Islet of Langerhans (tissue), 1 donor: ENCODE data around the gene ZNF17.

Experiments
- FAIRE-seq: peaks from one replicate; lab custom pipeline; 2011; peaks lifted over from hg19 to GRCh38; lab: Jason Lieb, UNC

The ZNF17 gene

DNA sequence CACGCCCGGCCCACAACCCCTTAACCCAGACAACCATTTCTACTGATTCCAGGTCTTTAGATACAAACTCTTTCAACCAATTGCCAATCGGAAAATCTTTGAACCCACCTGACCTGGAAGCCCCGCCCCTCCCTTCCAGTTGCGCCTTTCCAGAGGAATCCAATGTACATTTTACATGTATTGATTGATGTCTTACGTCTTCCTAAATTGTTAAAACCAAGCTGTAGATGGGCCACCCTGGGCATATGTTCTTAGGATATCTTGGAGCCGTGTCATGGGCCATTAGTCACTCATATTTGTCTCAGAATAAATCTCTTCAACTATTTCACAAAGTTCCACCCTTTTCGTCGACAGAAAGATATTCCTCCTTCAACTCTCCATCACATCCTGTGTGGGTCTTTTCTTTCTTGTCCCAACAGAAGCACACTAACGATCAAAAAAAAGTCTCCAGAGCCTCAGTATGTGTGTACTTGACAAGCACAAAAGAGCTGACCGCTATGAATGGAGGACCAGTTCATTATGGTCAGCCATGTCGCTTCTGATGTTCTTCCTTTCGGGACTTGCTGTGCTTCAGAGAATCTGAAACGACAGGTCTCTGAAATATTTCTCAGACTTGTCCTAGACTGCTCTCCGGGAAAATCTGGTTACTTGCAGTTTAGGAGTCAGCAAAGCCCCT lies 23.6 kb downstream of the ZNF17 start:
- FAIRE-seq: no peak

DNA sequence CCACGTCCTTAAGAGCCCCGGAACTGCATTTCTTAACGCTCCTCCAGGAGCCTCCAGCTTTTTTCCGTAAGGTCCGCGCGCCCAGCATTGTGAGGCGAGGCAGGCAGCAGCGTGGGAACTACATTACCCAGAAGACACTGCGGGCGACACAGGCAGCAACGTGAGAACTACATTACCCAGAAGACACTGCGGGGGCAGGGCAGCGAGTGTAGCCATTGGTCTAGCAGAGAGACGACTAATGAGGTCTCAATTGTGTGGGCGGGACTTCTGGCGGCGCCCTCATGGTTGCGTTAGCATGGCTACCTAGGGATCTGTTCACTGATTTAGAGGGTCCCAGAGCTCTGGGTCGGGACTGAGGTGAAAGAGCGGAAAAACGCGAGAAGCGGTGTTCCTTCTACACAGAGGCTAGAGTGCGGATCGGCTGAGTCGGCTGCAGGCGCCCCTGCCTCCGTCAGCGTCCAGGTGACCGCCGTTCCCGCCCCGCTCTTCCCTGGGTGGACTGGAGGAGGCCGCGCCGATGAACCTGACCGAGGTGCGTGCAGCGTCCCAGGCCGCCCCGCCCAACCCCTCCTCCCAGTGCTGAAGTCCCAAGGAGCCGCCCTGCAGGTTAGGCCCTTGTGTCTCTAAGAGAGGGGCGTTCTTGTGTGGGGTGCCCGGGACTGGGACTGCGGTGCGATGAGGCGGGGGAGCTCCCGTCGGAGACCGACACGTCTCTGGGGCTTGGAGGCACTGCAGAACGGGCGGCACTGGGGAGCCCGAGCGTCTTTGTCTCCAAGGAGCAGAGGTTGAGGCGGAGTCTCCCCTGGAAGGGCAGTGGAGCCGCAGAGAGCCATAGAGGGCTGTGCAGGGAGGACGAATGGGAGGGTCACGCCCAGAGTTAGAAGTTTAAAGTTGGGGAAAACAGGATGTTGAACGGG lies 24.4 kb downstream of the ZNF17 start, which contains the start of gene ZNF749:
Gene ZNF749 (plus strand): TSS at position 264 of the 917 bp plus-strand sequence. CDS start 254 bp downstream, at position 518.
- peak; percentile 95 for FAIRE-seq

DNA sequence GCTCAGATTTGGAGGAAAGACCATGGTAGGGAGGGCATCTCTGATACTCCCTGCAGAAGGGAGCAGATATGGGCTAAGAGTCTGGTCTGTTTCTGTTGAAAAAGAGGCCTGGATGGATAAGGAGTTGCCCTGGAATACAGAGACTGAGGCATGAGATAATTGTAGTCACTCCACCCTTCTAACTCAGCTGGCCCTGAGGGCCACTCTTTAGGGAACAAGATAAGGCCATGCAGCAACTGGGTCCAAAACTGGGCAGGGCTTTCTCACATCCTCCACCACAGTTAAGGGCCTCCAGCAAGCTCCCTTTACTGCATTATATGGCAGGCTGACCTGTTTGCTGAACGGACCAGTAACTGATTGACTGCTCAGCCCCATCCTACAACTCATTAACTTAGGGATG lies 25.5 kb downstream of the ZNF17 start:
- FAIRE-seq: no peak

DNA sequence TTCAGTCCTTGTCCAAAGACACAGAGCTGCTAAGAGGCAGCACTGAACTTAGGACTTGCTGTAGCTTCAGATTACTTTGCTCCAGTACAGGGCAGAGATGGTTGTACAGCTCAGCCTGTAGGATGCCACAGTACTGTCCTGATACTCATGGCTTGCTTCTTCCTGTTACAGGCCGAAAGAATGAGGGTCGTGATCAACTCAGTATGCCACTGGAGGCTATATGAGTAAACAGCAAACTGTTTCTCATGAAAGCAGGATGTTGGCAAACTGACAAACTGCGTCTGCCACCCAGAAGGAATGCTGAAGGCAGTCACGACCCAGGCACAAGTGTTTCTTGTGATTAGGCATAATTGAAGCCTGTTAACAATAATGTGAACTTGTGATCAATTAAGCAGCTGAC lies 27.0 kb downstream of the ZNF17 start:
- FAIRE-seq: no peak

DNA sequence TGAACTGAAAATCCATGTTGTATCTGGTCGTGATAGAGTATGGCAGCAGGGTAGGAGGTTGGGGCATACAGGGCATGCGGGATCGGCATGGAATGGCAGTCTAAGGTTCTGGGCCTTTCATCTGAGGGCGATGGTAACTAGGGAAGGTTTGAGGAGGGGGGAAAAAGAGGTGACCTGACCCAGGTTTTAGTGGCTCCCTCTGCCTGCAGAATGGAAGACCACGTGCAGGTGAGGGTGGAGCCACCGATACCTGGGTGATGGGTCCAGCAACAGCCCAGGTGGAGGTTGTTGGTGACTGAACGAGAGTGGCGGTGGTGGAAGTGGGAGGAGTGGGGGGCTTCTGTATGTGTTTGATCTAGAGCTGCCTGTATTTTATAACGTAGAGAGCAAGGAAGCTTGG lies 28.0 kb downstream of the ZNF17 start:
- no peak for FAIRE-seq

DNA sequence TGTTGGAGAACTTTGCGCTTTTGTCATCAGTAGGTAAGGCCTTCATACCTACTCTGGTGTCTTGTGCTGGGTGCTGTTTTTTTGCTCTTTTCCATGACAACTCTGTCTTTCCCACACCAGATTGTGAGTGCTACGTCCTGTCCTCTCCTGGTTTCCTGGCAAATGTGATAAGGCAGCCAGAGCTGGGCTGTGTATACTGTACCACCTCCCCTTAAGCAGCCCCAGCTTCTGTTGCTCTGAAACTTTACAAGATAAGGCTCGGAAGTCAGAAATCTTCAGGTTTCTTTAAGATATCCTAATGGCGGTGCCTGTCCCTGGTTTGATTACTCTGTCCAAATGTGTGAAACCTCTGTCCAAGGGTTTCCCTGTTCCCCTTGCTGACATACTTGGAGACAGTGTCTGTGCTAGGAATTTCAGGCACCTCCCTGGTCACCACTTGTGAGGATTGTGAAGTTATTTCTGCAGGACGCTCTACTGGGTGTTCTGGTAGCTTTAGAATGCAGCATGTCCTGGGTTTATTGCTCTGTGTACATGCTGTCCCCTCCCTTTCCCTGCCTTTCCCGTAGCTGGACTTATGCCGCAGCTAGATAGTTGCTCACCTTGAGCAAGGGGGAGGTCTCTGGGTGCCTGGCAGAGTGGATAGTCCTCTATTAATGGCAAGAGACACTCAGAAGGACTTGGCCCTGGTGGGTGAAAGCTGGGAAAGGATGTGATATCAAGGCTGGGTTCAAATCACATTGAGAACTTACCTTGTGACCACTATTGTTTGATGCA lies 31.2 kb downstream of the ZNF17 start:
- FAIRE-seq: no peak

DNA sequence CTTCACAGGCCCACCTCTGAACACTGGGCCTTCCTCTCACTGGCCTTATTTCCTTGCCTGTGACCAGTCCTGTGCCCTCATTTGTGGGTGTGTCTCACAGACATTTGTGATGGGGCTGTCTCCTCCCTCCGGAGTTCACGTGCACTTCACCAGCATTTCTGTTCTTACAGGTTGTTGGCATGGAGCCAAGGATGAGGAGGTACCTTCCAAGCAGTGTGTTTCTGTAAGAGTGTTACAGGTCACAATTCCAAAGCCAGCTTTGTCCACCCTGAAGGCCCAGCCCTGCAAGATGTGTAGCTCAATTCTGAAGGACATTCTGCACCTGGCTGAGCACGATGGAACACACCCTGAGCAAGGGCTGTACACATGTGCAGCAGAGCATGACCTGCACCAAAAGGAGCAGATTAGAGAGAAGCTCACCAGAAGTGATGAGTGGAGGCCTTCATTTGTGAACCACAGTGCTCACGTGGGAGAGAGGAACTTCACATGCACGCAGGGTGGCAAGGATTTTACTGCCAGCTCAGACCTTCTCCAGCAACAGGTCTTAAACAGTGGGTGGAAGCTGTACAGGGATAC lies 32.2 kb downstream of the ZNF17 start:
- FAIRE-seq: no peak

DNA sequence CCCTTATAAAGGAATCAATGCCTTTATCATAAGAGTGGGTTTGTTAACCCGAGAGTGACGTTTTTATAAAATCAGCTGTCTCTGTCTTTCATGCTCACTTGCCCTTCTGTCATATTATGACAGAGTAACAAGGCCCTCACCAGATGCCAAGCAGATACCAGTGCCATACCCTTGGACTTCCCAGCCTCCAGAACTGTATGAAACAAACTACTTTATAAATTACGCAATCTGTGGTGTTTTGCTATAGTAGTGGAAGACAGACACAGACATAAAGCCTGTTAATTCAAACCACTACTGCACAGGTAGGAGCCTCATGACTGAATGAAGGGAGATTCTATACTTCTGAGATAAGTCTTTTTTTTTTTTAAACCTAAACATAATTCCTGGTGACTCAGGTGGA lies 41.3 kb downstream of the ZNF17 start:
- no peak for FAIRE-seq

DNA sequence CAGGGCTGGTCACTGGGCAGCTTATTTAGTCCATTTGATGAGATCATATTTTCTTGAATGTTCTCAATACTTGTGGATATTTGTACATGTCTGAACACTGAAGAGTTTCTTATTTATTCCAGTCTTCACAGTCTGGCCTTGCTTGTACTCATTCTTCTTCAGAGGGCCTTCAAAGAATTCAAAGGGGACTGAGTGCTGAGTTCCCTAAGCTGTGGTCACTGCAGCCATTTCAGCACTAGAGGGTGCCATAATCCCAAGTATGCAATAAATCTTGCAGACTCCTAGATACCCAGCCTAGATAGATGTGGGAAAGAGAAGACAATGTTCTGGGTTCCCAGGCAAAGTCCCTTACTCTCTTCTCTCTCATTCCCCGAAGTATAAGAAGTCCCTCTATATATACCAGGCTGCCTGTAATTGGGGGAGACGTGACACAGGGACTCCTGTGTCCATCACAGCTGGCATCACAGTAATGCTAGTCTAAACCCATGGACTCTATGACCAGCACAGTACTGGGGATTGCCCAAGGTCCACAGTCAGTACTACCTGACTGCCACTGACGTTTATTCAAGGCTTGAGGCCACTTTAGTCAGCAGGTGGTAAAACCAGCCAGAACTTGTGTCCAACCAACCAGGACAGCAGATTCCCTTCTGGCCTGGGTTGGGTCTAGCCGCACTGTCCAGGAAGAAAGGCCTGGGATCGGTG lies 54.9 kb downstream of the ZNF17 start:
- no peak for FAIRE-seq

DNA sequence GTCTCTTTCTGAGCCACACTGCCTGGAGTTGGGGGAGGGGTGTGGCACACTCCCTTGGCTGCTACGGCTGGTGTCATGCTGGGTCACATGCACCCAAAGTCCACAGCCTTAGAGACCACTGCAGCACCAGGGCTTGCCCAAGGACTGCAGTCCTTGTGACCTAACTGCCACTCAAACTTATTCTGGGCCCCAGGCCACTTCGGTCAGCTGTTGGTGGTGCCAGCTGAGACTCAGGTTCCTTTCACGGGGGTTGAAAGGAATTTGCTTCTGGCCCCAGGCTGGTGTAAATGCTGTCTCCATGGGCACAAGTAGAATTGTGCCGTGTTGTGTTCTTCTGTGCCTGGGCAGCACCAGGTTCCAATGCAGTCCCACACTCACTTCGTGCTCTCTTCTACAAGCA lies 55.5 kb downstream of the ZNF17 start:
- FAIRE-seq: no peak
